OCI-LY3 (cell line): ENCODE measurements around the gene FICD.

Experiments
- CTCF ChIP-seq: fragments of 200-600, 300-600 bp; sonication (generic); IDR thresholded peaks from 2 replicates; pipeline ENCODE4 v1.5.1; 2014; ENCODE audit warnings: antibody characterized with exemption, low read length, low read depth
- EZH2phosphoT487 ChIP-seq: fragments of 200-600 bp; shearing (Covaris generic); IDR thresholded peaks from 2 replicates; pipeline ENCODE4 v1.6.1; 2018; ENCODE audit warnings: antibody characterized with exemption, mixed run types, low read depth

- TF ChIP-seq CTCF (no peak), EZH2phosphoT487 (no peak)
These were observed 12.1 kb downstream of the FICD start for GRCh38 chr12:108527166-108527496.
